Fibroblast of skin of left quadriceps (primary cell): Measurements from ENCODE around the gene TLE3.

Experiments
- DNase-seq, 2 experiments: peaks; one replicate each; pipeline ENCODE4 v3.0.0-alpha.2; 2013; ENCODE audit warnings: low read depth in 2 of 2

TLE3 gene

DNA sequence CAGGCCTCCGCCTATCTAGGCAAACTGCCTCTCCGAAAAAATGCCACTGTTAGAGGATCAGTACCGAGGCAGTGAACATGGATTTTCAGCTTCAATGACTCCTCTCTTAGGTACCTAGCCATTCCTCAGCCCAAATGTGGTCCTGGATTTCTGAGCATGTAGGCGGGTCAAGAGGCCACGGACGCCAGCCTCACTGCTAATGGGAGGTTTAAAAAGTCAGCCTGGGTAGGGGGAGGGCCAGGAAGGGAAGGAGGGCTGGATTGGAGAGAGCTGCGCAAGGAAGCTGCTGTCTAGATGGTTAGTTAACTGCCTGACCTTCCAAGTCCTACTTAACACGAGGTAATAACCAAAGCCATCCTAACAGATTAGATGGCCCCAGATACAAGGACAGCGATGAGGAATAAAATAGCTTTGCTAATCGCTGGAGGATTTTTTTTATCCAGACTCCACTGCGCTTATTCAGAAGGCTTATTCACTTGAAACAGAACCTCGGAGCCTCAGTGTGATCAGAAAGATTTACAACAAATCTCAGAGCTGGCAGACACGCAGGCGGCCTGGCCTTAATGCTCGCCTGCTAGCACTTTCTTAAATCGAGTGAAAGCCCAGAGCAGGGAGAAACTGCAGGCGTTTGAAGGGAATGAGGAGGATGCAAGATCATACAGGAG, 34.3 kb downstream of the TLE3 start:
- DNase-seq: no peak

GRCh38 chr15:70062321-70062956, 35.3 kb downstream of the TLE3 start:
- peak; percentile 97 for DNase-seq

DNA sequence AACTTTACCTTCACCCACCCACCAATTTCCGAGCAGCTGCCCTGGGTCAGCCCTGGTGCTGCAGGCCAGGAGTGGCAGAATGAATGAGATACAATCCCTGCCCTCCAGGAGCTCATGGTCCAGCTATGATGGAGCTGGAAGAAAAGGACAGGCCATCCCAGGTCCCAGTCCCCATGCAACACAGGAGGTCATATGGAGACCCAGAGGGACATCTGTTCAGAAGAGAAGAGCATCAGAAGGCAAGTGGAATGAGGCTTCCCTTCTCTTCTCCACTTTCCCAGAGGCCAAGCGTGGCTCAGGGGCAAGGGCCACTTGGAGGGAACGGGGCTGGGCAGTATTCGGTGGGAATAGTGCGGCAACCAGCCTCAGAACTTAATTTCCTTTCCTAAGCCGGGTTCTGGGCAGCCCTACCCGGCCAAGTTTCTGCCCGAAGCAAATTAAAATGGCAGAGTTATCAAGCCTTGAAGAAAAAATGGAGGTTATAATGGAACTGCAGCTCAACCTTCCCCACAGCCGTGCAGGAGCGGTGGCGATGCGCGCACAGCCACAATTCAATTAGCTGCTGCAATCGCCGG, 35.9 kb downstream of the TLE3 start:
- no peak for DNase-seq

GRCh38 chr15:70060993-70061305, 36.8 kb downstream of the TLE3 start:
- DNase-seq: no peak

DNA sequence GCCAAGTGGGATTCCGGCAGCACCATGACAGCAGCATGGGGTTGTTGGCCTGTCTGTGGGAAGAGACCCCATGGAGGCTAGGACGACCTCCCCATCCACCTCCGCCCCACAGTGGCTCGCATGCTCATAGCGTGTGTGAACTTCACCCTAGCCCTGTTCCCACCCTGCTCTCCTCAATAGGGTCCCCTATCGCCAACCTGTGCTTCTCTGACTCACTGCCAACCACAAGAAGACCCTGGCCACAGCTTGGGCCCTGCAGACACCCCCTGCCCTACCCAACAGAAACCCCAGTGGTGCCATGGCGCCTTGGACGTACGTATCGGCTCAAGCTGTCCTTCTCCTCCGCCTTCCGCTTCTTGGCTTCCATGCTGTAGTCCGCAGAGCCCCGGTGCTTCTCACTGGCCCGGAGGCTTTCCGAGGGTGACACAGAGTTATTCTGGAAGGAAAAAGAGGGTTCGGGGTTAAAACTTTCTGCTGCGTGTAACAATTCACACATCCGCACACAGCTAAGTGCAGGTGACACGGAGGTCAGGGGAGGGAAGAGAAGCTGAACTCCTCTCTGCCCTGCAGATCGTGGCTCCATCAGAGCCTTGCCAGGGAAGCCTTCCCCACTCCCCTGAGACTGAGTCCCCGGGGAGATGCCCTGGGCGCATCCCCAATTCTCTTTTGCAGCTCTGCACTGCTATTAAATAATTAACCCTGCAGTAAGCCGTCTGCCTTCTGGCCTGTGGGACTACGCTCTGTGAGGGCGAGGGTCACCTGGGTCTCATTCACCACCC, 37.3 kb downstream of the TLE3 start:
- no peak for DNase-seq

- DNase-seq: no peak
Measured at GRCh38 chr15:70059476-70060213, 38.1 kb downstream of the TLE3 start.

DNA sequence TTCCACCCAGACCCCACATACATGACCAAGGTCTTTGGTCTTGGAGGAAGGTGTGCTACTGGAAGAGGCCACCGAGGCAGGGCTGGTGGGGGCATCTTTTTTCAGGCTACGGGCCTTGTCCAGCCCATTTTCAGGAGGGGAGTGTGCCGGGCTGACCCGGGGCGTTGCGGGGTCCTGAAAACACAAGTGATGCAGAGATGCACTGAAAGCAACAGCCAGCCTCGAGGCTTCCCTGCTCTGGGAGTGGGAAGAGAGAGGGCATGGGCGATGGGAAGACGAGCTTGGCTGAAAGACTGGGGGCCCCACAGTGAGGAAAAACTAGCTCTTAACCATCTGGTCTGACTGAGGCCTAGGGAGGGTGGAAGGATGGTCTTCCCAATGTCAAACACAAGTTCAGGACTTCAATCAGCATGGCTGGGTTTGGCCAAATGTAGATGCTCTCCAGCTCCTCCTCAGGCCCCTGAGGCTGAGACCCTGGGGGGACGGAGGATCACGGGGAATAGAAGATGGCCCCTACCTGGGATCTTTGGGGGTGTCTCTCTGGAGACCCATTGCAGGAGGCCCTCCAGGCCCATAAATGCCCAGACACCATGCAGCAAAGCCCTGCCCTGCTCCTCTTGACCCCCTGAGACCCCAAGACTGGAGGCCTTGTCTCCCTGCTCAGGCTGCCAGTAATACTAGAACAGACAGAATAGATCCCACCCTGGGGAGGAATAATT, 38.9 kb downstream of the TLE3 start:
- DNase-seq: no peak

- no peak for DNase-seq
Measured at GRCh38 chr15:70057931-70058641, 39.6 kb downstream of the TLE3 start.

GRCh38 chr15:70056091-70056680, 41.5 kb downstream of the TLE3 start:
- no peak for DNase-seq

DNA sequence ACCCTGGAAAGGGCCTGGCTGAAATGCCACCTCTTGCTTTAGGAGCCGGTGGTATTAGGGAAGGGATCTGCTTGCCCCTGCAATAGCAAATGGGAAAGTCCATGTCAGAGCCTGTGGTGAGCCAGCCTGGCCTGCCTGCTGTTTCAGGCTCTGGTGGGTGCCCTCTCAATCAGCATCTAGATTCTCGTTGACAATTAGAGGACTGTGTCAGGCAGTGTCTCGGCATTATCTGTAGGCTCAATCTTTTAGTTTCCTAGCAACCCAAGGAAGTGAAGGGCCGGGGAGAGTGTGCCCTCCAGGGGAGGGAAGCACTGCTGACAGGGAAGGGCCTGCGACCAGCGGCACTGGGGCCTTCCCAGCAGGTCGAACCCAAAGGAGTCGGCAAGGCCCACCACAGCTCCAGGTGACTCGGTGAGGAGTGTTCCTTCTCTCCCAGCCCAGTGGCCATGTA, 42.1 kb downstream of the TLE3 start:
- DNase-seq: no peak

DNA sequence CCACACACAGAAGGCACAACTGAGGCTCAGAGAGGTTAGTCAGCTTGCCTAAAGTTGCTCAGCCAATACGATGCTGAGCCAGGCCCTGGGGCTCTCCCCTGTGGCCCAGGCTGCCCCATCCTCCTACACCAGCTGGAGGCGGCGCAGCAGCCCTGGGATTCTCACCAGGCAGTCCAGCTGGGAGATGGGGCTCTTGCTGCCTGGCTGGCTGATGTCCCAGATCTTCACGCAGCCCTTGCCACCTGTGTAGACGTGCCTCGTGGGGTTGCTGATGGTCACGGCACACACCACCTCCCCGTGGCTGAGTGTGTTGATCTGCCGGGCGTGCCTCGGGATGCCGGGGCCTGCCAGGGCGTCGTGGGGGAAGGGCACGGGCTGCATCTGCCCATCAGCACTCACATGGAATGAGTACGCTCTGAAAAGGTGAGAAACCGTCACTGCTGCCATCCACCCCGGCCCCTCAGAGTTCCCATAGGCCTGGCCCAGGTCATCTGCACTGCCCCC, 42.8 kb downstream of the TLE3 start:
- DNase-seq: no peak

DNA sequence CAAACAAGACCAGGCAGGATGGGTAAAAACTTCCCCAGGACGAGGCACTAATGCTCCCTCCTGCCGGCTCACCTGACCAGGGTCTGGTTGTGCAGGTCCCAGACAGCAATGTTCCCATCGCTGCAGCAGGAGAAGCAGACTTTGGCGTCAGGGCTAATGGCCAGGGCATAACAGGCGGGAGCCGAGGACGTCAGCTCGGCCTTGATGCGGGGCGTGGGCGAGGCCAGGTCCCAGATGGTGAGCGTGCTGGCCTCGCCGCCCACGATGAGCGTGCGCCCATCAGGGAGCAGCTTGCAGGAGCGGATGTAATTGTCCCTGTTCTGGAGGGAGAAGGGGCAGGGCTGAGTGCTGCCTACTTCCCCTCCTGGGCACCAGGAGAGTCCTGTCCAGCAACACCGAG, 43.4 kb downstream of the TLE3 start:
- no peak for DNase-seq

DNA sequence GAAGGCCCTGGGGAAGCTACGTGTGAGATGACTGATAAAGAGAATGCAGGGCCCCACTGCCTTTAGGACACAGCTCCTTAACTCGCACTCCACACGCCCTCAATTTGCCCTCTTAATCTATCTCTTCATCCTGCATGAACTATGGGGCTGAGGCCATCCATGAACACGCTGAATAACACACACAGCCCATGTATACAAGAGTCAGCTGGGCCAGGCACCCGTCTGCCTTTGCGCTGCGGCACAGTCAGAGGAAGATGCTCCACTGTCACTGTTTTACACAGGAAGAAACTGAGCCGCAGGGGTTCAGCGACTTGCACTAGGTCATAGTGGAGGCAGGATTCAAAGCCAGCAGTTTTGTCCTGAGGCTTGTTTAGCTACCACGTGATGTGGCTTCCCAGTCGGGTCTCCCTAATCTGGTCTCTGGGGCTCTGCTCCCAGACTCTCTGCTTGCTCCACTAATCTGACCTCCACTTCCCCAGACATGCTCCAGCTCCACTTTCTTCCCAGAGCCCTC, 43.9 kb downstream of the TLE3 start:
- no peak for DNase-seq

- no peak for DNase-seq
Measured at GRCh38 chr15:70053001-70053715, 44.6 kb downstream of the TLE3 start.

DNA sequence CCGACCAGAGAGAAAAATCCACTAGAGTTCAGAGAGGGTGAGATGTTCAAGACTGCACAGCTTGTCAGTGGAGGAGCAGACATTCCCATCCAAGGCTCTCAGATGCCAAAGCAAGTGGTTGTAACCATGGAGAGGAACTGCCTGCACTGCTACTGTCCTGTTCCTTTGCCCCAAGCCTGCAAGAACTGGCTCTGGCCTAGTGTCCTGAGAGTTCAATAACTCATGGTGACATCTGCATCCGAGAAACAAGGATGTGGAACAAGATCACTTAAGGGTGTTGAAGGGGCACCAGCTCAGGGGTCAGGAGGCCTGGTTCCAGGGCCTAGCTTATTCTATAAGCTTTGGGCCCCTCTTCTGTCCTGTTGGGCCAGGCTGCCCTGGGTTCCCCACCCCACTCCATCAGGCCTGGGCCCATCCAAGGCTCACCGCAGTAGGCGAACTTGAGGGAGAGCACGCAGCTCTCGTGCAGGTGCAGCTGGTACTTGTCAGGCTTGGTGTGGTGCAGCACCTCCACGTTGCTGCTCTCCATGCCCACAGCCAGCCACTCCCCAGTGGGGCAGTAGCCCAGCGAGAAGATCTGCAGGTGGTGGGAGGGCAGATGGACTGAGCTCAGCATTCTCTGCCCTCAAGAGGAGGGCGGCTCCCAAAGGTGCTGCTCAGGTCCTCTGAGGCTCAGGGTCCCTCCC, 45.6 kb downstream of the TLE3 start:
- no peak for DNase-seq

DNA sequence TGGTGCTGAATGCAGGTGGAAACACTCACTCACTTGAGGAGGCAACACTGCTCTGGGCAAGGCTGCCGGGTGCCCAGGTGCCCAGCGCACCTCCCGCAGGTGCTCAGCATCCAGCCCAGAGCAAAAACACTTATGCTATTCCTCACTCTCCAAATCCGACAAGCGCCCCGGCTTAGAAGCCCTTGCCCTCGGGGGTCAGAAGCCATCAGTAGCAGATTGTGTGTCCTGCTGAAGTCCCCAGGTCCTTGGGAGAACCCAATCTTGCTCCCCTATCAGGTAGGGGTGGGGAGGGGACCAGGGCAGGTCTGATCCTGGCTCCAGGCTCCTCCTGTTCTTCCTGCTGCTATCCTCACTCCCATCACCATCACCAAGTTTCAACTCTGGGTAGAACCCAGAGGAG, 46.7 kb downstream of the TLE3 start:
- DNase-seq: no peak

GRCh38 chr15:70050441-70050840, 47.3 kb downstream of the TLE3 start:
- DNase-seq: no peak

- no peak for DNase-seq
Measured at GRCh38 chr15:70049701-70050301, 47.9 kb downstream of the TLE3 start.
